Spinal cord (tissue), 10 donors: Measurements from ENCODE around the gene PITPNC1. TPM values are rescaled to one million over a fixed set of nuclear protein-coding genes. Genes with fewer than 3 reads are reported as not detected.
"Not testable (repeated sequence)": the region's sequence is repeated elsewhere in the genome, so short reads cannot be mapped to it uniquely, and the experiment has no call there.

Experiments
- DNase-seq, 6 donors: peaks; one replicate each; pipeline versions ENCODE4 v3.0.0 to v3.0.0-alpha.2; 2013 to 2015; ENCODE audit warnings: low spot score in 6 of 6, low read depth in 4 of 6
- H3K27ac ChIP-seq: one replicate; pipeline ENCODE4 v1.5.1; 2013; ENCODE audit warnings: low read depth, low read length, control low read depth
- H3K27me3 ChIP-seq: one replicate; pipeline ENCODE4 v1.6.1; 2013; ENCODE audit warnings: low read length; ENCODE audit not compliant: control insufficient read depth, insufficient read depth
- H3K36me3 ChIP-seq: one replicate; pipeline ENCODE4 v1.6.1; 2013; ENCODE audit warnings: low read length; ENCODE audit not compliant: control insufficient read depth, insufficient read depth
- H3K4me1 ChIP-seq: one replicate; pipeline ENCODE4 v1.6.1; 2013; ENCODE audit warnings: low read length; ENCODE audit not compliant: control insufficient read depth, insufficient read depth
- H3K4me3 ChIP-seq: one replicate; pipeline ENCODE4 v1.5.1; 2013; ENCODE audit warnings: low read depth, low read length, control low read depth
- H3K9me3 ChIP-seq: one replicate; pipeline ENCODE4 v1.6.1; 2013; ENCODE audit warnings: low read length; ENCODE audit not compliant: control insufficient read depth, insufficient read depth
- WGBS: methylation state at CpG from one replicate; pipeline ENCODE4 v1.1.5; 2013; ENCODE audit warnings: missing lambda C conversion rate; ENCODE audit not compliant: insufficient coverage; 5-methylcytosine and 5-hydroxymethylcytosine counted together
- polyA plus RNA-seq, 2 donors: library from polyadenylated mRNA; unstranded; fragments of 120-200 nt; gene quantifications; one replicate each; pipeline ENCODE4 v1.2.1, GENCODE V29; 2013; ENCODE audit not compliant: insufficient read length in 2 of 2
- total RNA-seq, 2 donors: library from RNA; depleted of rRNA in 1 of 2; stranded (reverse); fragments of 120-200 nt in 1 of 2; fragments of >200 nt in 1 of 2; gene quantifications; one replicate each; pipeline versions ENCODE4 v1.2.3 to v1.2.4, GENCODE V29; 2013 to 2014
- donor health status: healthy.

The PITPNC1 gene
- total and polyA plus RNA-seq, 4 donors = 34.5 to 71.1 (median 60.8) TPM

GRCh38 chr17:67412032-67412431 is 35.0 kb downstream of the PITPNC1 start:
- WGBS = 78% methylated on average over 1 of the region's 4 CpGs
- no peak overlapping the region for H3K4me3 ChIP-seq
- no peaks in the 10 kb centered on the region for H3K4me1 ChIP-seq
- no peaks in the 10 kb centered on the region for H3K36me3 ChIP-seq
- H3K27ac ChIP-seq = no peak overlapping the region
- no peaks in the 10 kb centered on the region for H3K9me3 ChIP-seq
- DNase-seq = no peak
- H3K27me3 ChIP-seq = no peaks in the 10 kb centered on the region

DNA sequence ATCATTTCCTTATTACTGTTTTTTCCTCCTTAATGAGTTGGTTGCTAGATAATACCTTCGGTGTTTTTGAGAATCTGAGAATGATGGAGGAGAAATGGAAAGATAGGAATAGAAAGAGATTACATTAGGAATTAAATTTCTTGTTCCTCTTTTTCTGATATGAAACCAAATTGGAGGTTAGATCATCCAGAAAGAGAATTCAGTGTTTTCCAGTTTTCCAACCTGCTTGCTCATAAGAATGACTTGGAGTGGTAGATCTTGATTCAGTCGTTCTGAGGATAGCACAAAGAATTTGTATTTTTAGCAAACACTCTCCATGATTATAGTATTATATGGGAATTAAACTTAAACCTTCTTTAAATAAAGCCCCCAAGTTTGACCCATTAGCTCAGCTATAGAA is 35.9 kb downstream of the PITPNC1 start:
- Histone ChIP-seq H3K9me3 (no peaks in the 10 kb centered on the region), H3K27me3 (no peaks in the 10 kb centered on the region), H3K4me1 (no peaks in the 10 kb centered on the region), H3K27ac (no peak overlapping the region), H3K36me3 (no peaks in the 10 kb centered on the region), H3K4me3 (no peak overlapping the region)
- no CpG with 5 or more reads among the region's 2 CpGs for WGBS
- no peak for DNase-seq

DNA sequence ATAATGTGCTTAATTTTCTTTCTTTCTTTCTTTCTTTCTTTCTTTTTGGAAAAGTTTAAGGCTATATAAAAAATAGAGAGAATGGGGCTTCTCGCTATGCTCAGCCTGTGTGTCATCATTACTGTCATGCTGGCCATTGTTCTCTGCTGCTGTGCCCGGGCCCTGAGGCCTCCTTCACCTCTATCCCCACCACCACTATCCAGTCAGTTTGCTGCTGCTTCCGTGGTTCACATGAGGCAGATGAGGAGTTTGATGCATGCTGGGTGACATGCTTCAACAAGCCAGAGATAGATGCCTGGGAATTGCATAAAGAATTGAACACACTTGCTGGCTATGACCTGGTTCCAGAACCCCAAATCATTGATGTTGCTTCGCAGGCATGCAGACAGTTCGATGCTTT is 36.3 kb downstream of the PITPNC1 start:
- Histone ChIP-seq H3K4me3 (no peak overlapping the region), H3K9me3 (no peaks in the 10 kb centered on the region), H3K36me3 (no peaks in the 10 kb centered on the region), H3K27ac (no peak overlapping the region), H3K4me1 (no peaks in the 10 kb centered on the region), H3K27me3 (no peaks in the 10 kb centered on the region)
- WGBS = 96% methylated on average over 2 of the region's 5 CpGs
- no peak for DNase-seq

DNA sequence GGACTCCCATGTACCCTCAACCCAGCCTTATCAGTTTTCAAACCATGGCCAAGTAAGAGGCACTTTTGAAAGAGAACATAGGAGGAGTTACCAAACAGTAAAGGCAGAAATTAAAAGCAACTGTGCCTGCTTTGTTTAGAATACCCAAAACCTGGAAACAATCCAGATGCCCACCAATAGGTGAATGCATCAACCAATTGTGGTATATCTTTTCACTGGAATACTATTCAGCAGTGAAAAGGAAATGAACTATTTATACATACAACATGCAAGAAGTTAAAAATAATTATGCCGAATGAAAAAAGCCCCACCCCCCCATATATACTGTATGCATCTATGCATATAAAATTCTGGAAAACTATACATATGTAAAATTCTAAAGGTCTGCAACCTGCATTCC is 37.0 kb downstream of the PITPNC1 start:
- Histone ChIP-seq H3K9me3 (no peaks in the 10 kb centered on the region), H3K27ac (no peak overlapping the region), H3K36me3 (no peaks in the 10 kb centered on the region), H3K27me3 (no peaks in the 10 kb centered on the region), H3K4me3 (no peak overlapping the region), H3K4me1 (no peaks in the 10 kb centered on the region)
- WGBS = no CpG with 5 or more reads among the region's 1 CpG
- no peak for DNase-seq

- no peaks in the 10 kb centered on the region for H3K36me3 ChIP-seq
- no peak overlapping the region for H3K27ac ChIP-seq
- H3K4me3 ChIP-seq = no peak overlapping the region
- WGBS = no CpG with 5 or more reads among the region's 2 CpGs
- no peaks in the 10 kb centered on the region for H3K9me3 ChIP-seq
- H3K4me1 ChIP-seq = peaks cover under 1% of the 10 kb centered on the region
- DNase-seq = no peak
- no peaks in the 10 kb centered on the region for H3K27me3 ChIP-seq
These were observed 37.5 kb downstream of the PITPNC1 start for GRCh38 chr17:67414559-67414958.

DNA sequence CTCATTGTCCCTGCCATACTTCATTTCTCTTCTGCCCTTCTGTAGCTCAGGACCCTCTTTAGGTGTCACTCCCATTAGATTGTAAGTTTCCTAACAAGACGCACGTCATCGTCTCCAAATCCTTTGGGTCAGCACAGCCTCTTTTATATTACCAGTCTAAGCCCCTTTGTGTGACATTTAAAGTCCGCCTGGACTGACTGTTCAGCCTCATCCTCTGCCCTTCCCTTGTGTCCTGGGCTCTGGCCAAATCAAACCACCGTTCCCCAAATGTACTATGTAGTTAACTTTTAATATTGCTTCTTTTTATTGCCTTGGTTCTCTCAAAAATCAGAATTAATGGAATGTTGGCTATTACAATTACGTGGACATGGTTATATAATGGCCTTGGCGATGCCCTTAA is 38.2 kb downstream of the PITPNC1 start:
- no peak overlapping the region for H3K27ac ChIP-seq
- H3K9me3 ChIP-seq = no peaks in the 10 kb centered on the region
- 39% methylated on average over 3 of the region's 7 CpGs for WGBS
- H3K4me3 ChIP-seq = no peak overlapping the region
- peaks cover 3% of the 10 kb centered on the region for H3K4me1 ChIP-seq
- no peaks in the 10 kb centered on the region for H3K36me3 ChIP-seq
- DNase-seq = no peak
- no peaks in the 10 kb centered on the region for H3K27me3 ChIP-seq

GRCh38 chr17:67417507-67417906 is 40.4 kb downstream of the PITPNC1 start:
- WGBS = 100% methylated on average over 1 of the region's 1 CpG
- DNase-seq = no peak
- Histone ChIP-seq H3K9me3 (no peaks in the 10 kb centered on the region), H3K4me3 (no peak overlapping the region), H3K4me1 (peaks cover 3% of the 10 kb centered on the region), H3K36me3 (no peaks in the 10 kb centered on the region), H3K27me3 (no peaks in the 10 kb centered on the region), H3K27ac (no peak overlapping the region)

- no peaks in the 10 kb centered on the region for H3K9me3 ChIP-seq
- no peak for DNase-seq
- H3K36me3 ChIP-seq = no peaks in the 10 kb centered on the region
- H3K27me3 ChIP-seq = no peaks in the 10 kb centered on the region
- no peak overlapping the region for H3K27ac ChIP-seq
- H3K4me1 ChIP-seq = peaks cover 3% of the 10 kb centered on the region
- H3K4me3 ChIP-seq = no peak overlapping the region
- WGBS = no CpG with 5 or more reads among the region's 5 CpGs
These were observed 43.9 kb downstream of the PITPNC1 start for GRCh38 chr17:67420994-67421393.

DNA sequence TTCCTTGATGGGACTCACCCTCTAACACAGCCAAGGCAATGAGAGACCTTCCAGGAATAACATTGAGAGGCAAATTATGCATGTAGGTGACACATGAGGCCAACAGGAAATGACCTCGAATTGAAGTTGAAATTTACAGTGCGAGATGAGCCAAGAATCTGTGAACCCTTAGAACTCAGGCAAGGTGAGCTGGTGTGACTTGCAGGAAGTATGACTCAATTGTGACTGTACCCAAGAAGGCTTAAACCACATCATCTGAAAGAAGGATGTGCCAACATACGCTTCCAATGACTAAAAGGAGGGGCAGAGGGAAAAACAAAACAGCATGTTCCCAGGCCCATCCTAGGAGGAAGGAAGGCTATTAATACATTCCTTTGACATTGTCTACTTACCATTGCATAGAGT is 44.8 kb downstream of the PITPNC1 start:
- WGBS = 74% methylated on average over 2 of the region's 3 CpGs
- Histone ChIP-seq H3K36me3 (no peaks in the 10 kb centered on the region), H3K4me1 (peaks cover 3% of the 10 kb centered on the region), H3K27ac (no peak overlapping the region), H3K27me3 (no peaks in the 10 kb centered on the region), H3K4me3 (no peak overlapping the region), H3K9me3 (no peaks in the 10 kb centered on the region)
- DNase-seq = no peak

GRCh38 chr17:67422296-67422695 is 45.2 kb downstream of the PITPNC1 start:
- not testable (repeated sequence) for H3K9me3 ChIP-seq, H3K27ac ChIP-seq, H3K4me1 ChIP-seq, H3K27me3 ChIP-seq, H3K4me3 ChIP-seq, H3K36me3 ChIP-seq, DNase-seq
- WGBS = 100% methylated on average over 2 of the region's 4 CpGs
